Measurements from ENCODE around the gene TRIO. TPM values are rescaled to one million over a fixed set of nuclear protein-coding genes. Genes with fewer than 3 reads are reported as not detected.
"Not testable (repeated sequence)": the region's sequence is repeated elsewhere in the genome, so short reads cannot be mapped to it uniquely, and the experiment has no call there.

TRIO gene
- total RNA-seq, 2 donors from 2014 or later: 62.0 to 137 TPM

DNA sequence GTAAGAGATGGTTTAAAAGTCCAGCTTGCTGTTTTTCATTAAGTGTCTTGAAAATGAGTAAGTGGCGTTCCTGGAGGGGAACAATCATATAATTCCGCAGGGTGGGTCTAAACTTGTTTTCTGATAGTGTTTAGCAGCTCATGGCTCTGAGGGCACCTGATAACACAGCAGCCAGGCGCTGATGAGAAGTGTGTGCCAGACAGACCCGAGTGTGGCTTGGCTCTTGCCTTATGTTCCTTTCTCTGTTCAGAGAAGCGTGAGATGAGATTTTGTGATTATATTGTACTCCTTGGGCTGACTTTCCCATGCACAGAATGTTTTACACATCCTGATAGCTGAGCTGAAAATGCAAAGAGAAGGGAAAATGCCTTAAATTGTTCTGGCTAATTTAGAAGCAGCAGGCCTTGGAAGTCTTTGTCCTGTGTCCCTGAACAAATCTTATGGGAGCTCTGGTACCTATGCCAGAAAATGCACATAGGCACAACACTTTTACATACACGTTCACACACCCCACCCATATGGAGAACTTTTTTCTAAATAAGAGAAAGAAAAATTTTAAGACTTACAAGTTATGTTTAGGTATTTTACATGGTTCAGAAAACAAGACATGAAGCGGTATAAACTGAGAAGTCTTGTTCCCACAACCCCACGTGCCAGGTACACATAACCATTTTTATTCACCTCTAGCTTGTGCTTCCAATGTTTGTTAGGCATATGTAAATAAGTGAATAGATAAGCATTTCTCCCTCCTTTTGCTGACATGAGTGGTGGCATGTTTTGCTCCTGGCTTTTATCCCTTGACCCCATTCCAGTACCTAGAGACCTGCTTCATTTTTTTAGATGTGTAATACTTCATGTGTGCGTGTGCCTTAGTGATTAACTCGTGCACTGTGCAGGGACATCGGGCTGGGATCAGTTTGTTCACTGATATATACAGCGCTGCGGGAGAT is 286.2 kb downstream of the TRIO start:
- Histone ChIP-seq H3K27me3 (no peaks in the 10 kb centered on the region), H3K27ac (peak overlapping the region; percentile 36 to 75 (median 67)), H3K9me3 (no peaks in the 10 kb centered on the region), H3K4me3 (no peak overlapping the region), H3K4me1 (peaks cover 27% of the 10 kb centered on the region), H3K36me3 (replicated peaks in 1 of 2; ENCODE audit: insufficient read depth in 1 of 2, low read depth in 2 of 2) (no peaks in the 10 kb centered on the region)
- DNase-seq (peak in 2 of 4 donors; percentile 36 to 44), ATAC-seq (peak; percentile 45)
- intact Hi-C loops (cut with DNase I): no loop called here
- TF ChIP-seq POLR2A (IDR thresholded peaks at IDR 0.05): no peak
- TF ChIP-seq, protein P1, sequence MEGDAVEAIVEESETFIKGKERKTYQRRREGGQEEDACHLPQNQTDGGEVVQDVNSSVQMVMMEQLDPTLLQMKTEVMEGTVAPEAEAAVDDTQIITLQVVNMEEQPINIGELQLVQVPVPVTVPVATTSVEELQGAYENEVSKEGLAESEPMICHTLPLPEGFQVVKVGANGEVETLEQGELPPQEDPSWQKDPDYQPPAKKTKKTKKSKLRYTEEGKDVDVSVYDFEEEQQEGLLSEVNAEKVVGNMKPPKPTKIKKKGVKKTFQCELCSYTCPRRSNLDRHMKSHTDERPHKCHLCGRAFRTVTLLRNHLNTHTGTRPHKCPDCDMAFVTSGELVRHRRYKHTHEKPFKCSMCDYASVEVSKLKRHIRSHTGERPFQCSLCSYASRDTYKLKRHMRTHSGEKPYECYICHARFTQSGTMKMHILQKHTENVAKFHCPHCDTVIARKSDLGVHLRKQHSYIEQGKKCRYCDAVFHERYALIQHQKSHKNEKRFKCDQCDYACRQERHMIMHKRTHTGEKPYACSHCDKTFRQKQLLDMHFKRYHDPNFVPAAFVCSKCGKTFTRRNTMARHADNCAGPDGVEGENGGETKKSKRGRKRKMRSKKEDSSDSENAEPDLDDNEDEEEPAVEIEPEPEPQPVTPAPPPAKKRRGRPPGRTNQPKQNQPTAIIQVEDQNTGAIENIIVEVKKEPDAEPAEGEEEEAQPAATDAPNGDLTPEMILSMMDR (IDR thresholded peaks at IDR 0.05): no peak
- 42 to 44% methylated on average over 13 of the region's 13 CpGs for WGBS, 2 donors

DNA sequence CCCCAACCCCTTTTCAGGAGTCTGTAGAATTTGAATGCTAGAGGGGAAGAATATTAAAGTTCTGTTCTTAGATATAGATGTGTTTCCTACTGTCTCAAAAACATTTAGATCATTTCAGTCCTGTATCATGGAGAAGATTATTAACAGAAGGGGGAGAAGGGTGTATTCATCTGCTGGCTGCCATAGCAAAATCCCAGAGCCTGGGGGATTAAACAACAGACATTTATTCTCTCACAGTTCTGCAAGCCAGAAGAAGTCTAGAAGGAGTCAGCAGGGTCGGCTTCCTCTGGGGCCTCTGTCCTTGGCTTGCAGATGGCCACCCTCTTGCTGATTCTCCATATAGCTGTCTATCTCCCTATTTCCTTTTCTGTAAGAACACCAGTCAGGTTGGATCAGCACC is 288.4 kb downstream of the TRIO start:
- Histone ChIP-seq H3K27me3 (no peaks in the 10 kb centered on the region), H3K27ac (no peak overlapping the region), H3K4me1 (peaks cover 27% of the 10 kb centered on the region), H3K36me3 (replicated peaks in 1 of 2; ENCODE audit: insufficient read depth in 1 of 2, low read depth in 2 of 2) (no peaks in the 10 kb centered on the region), H3K9me3 (no peaks in the 10 kb centered on the region), H3K4me3 (no peak overlapping the region)
- ATAC-seq (no peak), DNase-seq (no peak)
- intact Hi-C loops (cut with DNase I): no loop called here
- 88 to 94% methylated on average over 1 of the region's 1 CpG for WGBS, 2 donors
- TF ChIP-seq POLR2A (IDR thresholded peaks at IDR 0.05): no peak
- TF ChIP-seq, protein P1 (IDR thresholded peaks at IDR 0.05): no peak

GRCh38 chr5:14432931-14433589 is 289.9 kb downstream of the TRIO start:
- TF ChIP-seq POLR2A (IDR thresholded peaks at IDR 0.05): no peak
- TF ChIP-seq, protein P1 (IDR thresholded peaks at IDR 0.05): no peak
- Histone ChIP-seq H3K27me3 (no peaks in the 10 kb centered on the region), H3K9me3 (no peaks in the 10 kb centered on the region), H3K36me3 (replicated peaks in 1 of 2; ENCODE audit: insufficient read depth in 1 of 2, low read depth in 2 of 2) (no peaks in the 10 kb centered on the region), H3K4me1 (peaks cover 19% of the 10 kb centered on the region), H3K27ac (no peak overlapping the region), H3K4me3 (no peak overlapping the region)
- DNase-seq: no peak
- no peak for ATAC-seq
- WGBS, 2 donors: 60 to 64% methylated on average over 8 of the region's 8 CpGs
- intact Hi-C loops (cut with DNase I): no loop called here

DNA sequence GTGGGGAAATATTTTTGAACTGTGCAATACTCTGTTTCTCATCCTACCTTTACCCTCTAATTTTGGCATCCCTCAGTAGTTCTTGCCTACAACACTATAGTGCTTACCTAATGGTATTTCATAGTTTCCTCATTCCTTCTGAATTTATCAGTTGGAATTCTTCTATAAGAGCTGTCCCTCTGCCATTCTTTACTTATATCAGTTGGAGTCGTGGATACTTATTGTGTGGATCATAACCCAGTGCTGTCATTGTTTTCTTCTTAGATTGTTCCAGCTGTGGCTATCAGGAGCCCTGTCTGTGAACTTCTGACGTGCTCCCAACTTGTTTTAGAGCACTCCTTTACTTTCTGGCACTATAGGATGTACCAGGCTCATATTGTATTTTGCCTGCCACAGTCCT is 292.3 kb downstream of the TRIO start:
- H3K9me3 ChIP-seq: no peaks in the 10 kb centered on the region
- intact Hi-C loops (cut with DNase I): no loop called here
- H3K27ac ChIP-seq: no peak overlapping the region
- DNase-seq (no peak), ATAC-seq (no peak)
- H3K36me3 ChIP-seq (replicated peaks in 1 of 2; ENCODE audit: insufficient read depth in 1 of 2, low read depth in 2 of 2): no peaks in the 10 kb centered on the region
- H3K4me3 ChIP-seq: no peak overlapping the region
- H3K27me3 ChIP-seq: no peaks in the 10 kb centered on the region
- 77 to 81% methylated on average over 2 of the region's 2 CpGs for WGBS, 2 donors
- H3K4me1 ChIP-seq: no peaks in the 10 kb centered on the region
- TF ChIP-seq, protein P1 (IDR thresholded peaks at IDR 0.05): no peak
- TF ChIP-seq POLR2A (IDR thresholded peaks at IDR 0.05): no peak

DNA sequence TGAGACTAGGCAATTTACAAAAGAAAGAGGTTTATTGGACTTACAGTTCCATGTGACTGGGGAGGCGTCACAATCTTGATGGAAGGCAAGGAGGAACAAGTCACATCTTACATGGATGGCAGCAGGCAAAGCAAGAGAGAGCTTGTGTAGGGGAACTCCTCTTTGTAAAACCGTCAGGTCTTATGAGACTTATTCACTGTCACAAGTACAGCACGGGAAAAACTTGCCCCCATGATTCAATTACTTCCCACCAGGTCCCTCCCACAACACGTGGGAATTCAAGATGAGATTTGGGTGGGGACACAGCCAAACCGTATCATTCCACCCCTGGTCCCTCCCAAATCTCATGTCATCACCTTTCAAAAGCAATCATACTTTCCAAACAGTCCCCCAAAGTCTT is 293.0 kb downstream of the TRIO start:
- ATAC-seq; H3K27ac ChIP-seq; DNase-seq; H3K27me3 ChIP-seq; intact Hi-C loops (cut with DNase I); H3K4me3 ChIP-seq; H3K4me1 ChIP-seq; H3K36me3 ChIP-seq (replicated peaks in 1 of 2; ENCODE audit: insufficient read depth in 1 of 2, low read depth in 2 of 2); H3K9me3 ChIP-seq: not testable (repeated sequence)
- 87 to 94% methylated on average over 5 of the region's 5 CpGs for WGBS, 2 donors
